GM19397 (cell line): ENCODE measurements around the gene TKTL1.
"Not testable (repeated sequence)": the region's sequence is repeated elsewhere in the genome, so short reads cannot be mapped to it uniquely, and the experiment has no call there.

Experiments
- ATAC-seq: cut with Tn5 transposase; IDR thresholded peaks from one replicate; pipeline ENCODE4 v1.9.1; 2021; ENCODE audit warnings: mild to moderate bottlenecking, moderate library complexity; ENCODE audit not compliant: unreplicated experiment

The TKTL1 gene

DNA sequence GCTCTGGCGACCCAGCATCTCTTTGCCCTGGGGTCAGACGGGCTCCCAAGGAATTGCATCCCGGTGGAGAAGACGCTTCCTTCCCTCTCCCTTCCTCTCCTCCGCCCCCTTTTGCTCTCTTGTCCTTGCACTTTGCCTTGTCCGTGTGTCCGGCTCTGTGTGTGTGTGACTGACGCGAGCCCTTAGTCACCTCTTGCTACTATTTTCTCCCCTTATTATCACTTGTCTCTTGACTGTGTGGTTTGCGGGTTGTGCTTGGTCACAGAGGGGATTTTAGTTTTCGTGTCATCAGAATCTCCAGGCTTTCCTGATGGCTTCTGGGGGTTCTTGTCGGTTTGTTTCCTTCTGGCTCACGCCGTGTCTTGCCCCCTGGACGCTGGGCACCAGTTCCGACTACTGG lies 47.5 kb downstream of the TKTL1 start:
- not testable (repeated sequence) for ATAC-seq

DNA sequence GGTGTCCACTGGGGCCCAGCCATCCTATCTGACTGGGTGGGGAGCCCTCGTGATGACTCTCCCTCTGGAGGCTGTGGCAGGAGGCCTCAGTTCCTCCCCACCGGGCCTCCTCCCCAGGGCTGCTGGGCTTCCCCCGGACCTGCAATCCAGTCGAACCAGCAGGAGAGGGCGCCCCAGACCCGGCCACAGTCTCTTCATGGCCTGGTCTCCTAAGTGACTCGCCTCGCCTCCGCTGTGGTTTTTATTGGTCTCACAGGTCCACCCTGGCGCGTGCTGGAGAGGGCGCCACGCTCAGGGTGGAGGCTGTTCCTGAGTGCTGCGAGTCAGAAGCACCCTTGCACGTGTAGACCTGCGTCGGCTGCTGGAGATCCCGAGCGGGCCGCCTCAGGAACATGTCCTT lies 48.0 kb downstream of the TKTL1 start:
- not testable (repeated sequence) for ATAC-seq

DNA sequence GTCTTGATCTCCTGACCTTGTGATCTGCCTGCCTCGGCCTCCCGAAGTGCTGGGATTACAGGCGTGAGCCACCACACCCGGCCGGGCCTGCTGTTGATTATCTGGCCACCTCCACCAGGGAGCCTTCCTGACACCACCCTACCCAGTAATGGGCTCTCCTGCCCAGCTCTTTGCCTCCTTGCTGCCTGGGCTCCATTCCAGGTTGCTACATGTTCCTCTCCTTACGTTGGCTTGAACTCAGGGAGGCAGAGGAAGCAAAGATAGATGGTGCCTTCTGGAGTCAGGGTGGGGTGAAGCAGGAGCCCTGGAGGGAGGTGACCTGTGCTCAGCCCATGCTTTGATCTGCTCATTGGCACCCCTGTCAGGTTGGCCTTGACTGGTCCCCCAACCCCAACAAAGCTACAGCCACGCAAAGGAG lies 52.5 kb downstream of the TKTL1 start:
- no peak for ATAC-seq

DNA sequence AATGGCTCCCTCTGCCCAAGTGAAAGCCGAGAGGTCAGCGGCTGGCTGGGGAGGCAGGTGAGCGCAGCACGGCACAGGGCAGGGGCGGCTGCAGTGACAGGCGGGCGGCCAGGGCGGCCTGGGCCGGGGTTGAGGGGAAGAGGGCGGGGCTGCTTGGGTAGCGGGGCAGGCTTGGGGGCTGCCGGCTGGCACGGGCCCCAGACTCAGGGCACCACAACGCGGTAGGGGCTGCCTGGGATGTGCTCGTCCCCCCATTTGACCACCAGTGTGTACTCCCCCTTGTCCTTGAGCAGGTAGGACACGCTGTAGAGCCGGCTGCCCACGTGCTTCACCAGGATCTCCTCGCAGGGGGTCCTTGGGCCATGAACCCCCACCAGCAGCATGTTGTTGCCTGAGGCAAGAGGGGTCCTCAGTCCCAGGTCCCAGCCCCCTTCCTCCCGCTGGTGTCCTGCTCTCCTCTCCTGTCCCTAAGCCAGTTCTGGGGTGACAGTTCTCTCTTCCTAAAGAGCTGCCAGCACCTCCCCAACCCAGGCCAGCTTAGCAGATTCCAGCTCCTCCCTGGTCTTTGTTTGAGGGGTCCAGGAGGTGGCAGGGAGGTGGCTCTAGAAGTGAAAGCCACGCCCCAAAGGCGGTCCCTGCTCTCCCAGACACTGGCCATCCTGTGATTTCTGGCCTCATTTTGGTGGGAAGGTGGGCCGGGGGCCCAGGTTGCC lies 53.2 kb downstream of the TKTL1 start:
- ATAC-seq, result no peak

DNA sequence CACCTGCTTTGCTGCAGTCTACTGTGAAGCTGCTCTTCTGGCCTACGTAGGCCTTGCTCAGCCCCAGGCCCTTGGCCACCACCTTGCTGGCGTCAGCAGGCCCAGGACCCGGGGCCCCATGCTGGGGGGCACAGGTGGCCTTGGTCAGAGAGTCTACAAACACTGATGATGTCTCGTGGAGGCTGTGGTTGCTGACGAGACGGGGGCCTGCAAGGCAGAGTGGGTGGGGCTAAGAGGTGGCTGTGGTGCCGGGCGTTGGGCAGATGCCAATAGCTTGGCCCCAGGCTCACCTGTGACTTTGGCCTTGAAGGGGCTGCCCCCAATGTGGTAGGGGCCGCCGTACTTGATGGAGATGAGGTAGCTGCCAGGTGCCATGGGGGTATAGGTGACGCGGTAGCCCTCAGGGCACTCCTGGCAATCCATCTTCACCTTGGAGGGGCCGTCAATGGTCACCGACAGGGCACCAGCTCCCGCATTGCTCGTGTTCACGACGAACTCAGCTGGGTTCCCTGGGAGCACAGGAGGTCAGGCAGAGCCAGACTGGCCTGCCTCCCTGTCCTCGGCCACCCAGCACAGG lies 53.9 kb downstream of the TKTL1 start:
- no peak for ATAC-seq

DNA sequence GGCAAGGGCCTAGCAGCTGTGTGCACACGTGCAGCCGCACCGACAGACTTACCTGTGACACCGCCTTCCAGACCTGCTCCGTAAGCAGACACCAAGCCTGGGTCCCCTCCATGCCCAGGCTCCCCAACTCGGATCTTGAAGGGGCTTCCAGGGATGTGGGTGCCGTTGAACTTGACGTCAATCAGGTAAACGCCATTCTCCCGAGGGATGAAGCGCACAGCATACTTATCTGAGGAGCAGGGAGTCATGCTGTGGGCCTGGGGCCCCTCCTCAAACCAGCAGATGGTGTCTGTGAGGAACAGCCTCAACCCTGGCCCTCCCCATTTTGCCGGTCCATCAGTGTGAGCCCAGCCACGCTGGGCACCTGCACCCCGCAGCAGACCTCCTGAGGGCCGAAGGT lies 54.4 kb downstream of the TKTL1 start:
- ATAC-seq, result no peak

DNA sequence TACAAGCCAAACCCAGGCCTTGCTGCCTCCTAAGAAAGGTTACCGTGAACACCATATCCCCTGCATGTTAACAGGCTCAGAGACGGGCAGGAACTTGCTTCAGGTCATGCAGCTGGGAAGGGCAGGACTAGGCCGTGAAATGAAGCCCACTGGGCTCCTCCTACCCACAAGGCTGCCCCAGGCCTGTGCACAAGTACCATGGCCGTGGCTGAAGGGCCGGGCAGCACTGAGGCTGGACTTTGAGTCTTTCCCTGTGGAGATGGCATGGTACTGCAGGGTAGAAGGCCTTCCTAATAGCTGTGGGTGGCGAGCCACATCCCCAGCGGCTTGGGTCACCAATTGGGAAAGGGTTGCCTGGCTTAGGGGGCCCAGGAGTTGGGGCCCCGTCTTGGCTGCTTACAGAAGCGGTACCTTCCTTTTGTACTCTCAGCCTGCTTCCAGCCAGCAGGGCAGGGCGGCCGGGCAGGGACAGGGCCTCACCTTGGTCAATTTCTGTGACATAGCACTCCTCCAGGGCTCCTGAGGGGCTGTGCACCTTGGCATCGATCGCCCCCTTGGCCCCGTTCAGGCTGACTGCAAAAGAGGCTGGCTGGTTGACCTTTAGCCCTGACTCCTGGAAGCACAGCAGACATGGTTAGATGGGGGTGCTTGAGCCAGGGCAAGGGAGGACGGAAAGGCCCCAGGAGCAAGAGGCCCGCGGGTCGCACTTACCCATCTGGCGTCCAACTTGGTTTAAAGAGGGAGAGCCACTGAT lies 55.0 kb downstream of the TKTL1 start:
- ATAC-seq, result no peak

DNA sequence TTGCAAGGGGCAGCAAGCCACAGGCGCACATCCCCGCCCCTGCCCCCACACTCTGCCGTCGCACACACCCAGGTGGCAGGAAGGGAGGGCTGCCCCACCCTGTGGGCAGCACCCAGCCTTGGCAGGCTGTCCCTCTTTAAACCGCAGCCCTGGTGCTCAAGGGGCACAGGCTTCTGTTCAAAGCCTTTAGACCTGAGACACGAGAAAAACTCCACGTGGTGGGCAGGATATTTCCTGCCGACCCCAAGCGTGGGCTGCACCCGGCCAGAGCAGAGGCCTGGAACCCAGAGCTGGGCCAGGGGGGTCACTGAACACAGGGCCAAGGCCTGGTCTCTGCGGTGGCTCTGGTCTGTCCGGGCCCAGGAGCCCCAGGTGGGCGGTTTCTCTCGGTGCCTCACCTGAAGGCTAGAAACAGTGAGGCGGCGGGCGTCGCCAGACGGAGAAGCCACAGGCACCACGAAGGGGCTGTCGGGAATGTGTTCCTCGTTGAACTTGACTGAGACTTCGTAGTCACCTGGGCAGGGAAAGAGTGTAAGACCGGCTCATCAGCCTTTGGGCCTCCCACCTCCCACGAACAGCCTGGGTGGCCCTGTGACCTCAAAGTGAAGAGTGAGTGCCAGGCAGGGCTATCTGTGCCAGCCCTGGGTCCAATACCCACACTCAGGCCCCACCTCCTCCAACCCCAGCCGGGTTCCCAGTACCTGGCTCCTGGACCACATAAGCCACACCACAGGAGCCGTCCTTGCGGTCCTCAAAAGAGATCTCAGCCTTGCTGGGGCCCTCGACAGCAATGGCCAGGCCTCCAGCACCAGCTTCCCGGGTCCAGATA lies 55.8 kb downstream of the TKTL1 start:
- no peak for ATAC-seq

DNA sequence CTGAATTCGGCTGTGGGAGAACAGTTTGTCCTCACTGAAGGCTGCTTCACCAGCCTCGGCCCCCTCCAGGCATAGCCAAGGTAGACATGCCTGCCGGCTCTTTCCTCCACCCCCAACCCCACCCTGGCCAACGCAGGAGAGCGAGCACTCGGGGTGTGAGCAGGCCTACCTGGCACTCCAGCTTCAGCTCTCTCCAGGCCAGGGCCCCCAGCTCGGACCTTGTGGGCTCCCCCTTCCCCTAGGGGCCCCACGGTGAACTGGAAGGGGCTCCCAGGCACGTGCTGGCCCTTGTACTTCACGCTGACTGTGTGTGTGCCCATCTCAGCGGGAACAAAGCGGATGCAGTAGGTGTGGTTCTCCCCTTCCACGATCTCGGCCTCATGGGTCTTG lies 56.4 kb downstream of the TKTL1 start:
- no peak for ATAC-seq

DNA sequence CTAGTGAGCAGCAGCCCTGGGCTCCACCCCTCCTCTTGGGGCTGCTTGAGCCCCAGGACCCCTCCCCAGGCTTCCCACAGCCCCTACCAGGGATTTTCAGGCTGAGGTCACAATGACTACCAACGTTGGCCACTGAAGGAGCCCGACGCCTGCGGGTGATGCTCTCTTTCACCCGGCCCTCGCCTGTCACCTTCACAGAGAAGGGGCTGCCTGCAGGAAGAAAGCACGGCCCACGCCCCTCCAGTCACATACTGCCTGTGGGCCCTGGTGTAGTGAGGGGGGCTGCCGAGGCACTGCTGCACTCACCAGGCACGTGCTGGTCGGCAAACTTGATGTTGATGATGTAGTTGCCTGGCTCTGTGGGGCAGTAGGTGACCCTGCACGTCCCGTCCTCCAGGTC lies 56.9 kb downstream of the TKTL1 start:
- ATAC-seq, result no peak

DNA sequence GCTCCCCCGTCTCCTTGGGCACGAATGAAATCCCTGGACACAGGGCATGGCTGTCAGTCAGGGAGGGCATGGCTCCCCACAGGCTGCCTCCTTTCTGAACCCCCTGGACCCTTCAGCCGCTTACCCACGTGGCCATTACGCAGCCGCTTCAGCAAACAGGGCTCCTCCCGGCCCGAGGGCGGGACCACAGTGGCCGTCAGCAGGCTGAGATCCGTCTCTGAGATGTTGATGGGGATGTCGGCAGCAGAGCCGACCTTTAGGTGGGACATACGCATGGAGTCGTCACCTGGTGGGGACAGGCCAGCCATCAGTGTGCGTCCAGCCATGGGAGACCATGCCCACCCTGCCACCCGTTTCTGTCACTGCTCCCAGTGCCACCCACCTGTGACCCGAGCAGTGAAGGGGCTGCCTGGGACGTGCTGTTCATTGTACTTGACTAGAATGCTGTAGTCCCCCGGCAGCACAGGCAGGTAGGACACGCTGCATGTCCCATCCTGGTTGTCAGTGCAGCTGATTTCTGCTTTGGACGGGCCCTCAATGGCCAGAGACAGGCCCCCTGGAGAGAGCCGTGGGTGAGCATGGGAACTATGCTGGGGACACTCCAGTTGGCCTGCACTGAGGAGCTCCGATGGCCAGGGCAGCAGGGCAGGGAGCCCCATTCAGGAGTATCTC lies 57.7 kb downstream of the TKTL1 start:
- ATAC-seq, result no peak

DNA sequence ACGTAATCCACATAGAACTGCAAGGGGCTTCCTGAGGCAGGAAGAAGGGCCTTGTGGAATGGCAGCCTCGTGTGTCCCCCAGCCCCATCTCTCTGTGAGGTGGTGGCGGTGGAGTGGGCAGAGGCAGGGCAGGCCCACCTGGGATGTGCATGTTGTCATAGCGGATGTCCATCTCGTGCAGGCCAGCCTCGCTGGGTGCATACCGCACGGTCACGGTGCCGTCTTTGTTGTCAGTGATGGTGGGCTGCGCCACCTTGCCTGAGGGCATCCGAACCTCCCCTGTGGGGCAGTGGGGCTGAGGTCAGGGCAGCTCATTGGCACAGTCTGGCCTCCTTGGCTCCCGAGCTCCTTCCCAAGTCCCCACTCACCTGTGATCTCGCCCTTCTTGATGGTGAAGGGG lies 58.4 kb downstream of the TKTL1 start:
- ATAC-seq, result no peak

DNA sequence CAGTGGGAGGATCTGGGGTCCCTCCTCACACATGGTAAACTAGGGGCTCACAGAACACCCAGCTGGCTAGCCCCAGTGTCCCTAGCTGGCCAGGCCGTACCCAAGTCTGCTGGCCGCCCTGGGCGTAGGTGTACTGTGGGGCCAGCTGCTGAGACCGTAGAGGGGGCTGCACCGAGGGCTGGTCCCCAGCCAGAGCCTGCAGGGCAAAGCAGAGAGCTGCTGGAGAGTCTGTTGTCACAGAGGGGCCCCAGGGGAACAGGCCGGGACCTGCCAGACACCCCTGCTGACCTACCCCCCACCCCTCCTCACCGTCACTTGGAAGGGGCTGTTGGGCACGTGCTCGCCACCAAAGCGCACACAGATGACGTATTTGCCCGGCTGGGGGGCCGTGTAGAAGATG lies 58.9 kb downstream of the TKTL1 start:
- no peak for ATAC-seq

DNA sequence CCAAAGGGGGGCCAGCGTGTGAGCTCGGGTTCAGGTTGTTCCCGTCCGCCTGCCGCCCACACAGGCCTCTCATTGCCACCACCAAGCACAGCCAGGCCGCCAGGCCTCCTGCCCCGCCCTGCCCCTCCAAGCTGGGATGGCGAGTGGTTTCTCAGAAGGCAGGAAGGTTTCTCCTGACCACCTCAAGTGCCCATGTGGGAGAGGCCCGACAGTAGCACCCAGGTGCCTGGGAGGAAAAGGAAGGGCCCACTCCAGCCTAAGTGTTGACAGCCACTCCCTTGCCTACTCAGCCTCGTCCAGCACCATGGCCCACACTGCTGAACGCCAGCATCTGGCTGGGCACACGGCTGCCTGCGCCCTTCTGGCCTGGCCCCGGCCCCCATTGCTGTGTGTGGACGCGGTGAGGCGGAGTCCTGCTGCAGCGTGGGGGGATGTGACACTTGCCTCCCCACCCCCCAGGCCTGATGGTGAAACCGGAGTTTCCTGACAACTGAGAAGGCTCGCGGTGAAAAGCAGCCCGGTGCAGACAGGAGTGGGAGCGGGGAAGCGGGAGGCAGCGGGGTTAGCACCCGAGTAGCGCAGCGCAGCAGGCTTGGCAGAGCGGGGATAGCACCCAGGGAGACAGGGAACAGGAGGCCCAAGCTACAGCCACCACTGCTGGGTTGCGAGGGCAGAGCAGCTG lies 59.6 kb downstream of the TKTL1 start:
- ATAC-seq, result no peak

DNA sequence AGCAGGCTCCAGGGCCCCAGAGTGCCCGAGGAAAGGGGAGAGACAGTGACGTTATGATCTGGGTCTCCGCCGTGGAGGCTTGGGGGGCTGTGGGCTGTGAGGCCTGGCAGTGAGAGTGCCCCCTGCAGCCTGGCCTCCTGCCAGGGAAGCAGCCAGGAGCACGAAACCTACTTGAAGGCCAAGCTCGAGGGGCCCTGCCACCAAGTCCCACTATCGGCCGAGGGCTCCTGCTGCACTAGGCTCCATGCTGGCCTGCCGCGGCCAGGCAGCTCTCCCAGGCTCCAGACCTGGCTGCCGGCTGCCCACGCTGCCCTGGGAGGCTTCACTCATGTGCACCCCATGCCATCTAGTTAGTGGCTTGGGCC lies 60.2 kb downstream of the TKTL1 start:
- no peak for ATAC-seq

DNA sequence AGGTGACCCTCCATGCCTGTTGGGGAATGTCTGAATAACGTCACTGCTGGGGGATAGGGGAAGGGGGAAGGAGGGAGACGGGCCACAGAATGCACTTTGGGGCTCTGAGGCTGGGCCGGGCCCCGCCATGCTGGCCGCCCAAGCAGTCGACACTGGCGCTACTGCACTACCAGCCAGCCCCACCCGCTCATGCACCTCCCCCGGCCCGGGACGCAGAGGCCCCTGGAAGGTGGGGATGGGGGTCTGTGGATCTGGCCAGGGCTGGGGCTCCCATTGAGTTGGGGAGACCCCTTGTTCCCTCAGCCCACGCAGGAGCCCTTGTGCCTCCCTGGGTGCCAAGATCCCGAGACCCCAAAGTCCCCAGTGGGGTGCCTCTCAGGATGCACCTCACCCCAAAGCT lies 61.0 kb downstream of the TKTL1 start:
- no peak for ATAC-seq

DNA sequence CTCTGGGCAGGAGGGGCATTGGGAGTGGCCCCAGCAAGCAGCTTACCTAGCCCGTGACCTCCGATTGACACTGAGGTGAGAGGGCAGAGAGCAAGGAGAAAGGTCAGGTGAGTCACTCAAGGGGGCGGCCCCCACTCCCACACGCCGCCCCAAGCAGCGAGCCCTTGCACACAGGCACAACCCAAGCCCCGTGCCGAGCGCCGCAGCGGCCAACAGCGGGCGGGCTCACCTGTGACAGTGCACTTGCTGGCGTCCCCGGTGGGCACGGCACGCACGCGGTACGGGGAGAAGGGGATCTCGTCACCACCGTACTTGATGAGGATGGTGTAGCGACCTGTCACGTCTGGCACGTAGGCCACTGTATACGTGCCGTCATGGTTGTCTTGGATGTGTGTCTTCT lies 61.6 kb downstream of the TKTL1 start:
- no peak for ATAC-seq

DNA sequence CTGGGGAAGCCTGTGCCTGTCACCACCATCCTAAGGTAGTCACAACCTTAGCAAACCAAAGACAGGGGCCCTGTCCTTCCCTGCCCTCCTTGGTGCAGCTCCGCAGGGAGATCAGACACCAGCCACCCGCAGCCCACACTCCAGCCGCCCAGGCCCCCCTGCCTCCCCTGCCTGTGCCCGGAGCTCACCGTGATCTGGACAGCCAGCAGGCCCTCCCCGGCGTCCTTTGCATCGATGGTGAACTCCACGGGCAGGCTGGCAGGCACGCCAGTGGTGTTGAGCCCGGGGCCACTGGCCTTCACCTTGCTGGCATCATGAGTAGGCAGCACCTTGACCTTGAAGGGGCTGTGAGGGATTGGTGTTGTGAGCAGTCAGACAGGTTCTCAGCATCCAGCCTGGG lies 62.4 kb downstream of the TKTL1 start:
- no peak for ATAC-seq

DNA sequence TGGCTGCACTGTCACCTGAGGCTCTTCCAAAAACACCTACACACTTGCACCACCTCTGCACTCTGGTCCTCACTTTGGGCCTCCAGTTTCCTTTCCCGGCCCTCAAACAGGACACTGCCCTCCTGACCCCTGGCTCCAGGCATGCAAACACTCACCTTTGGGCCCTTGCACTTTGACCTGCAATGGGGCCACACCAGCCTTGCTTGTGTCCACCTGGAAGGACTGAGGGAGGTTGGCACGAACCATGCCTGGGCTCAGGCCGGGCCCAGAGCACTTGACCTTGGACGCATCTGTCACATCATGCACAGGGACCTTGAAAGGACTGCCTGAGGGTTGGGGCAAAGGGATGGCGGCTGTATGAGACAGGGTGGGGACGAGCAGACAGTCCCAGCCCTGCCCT lies 63.2 kb downstream of the TKTL1 start:
- ATAC-seq, result no peak

DNA sequence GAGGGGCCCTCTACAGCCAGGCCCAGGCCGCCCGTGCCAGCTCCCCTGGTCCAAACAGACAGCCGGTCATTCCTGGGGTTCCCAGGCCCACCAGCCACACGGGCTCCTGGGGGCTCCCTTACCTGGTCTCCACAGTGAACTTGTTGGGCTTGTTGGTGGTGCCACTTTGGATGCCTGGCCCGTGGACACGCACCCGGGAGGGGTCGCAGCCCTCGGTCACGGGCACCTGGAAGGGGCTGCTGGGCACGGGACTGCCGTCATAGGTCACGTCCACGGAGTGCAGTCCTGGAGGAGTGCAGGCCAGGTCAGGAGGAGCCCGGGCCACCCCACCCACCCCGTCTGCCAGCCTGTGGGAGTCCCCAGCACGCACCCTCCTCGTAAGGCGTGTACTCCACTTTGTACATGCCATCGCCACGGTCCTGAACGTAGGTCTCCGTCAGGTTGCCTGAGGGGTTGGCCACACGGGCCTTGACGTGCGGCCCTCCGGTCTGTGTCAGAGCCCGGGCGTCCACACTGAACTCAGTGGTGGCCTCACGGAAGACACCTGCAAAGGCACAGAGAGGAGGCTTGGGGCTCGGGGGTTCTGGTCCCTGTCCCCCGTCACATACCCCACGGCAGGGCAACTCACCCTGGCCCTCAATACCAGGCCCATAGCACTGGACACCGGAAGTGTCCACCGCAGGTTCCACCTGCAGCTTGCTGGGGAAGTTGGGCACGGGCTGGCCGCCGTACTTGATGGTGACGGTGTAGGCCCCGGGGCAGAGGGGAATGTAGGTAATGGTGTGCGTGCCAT lies 64.0 kb downstream of the TKTL1 start:
- ATAC-seq, result no peak
